CD4-positive, alpha-beta T cell treated with Interleukin-12 subunit alpha and Interleukin-12 subunit beta, for 1 hour (primary cell): Measurements from ENCODE around the gene CDC7.
"Not testable (repeated sequence)": the region's sequence is repeated elsewhere in the genome, so short reads cannot be mapped to it uniquely, and the experiment has no call there.

Source experiments
- DNase-seq: peaks from one replicate; pipeline ENCODE4 v3.0.0-alpha.2; 2020

Gene CDC7

DNA sequence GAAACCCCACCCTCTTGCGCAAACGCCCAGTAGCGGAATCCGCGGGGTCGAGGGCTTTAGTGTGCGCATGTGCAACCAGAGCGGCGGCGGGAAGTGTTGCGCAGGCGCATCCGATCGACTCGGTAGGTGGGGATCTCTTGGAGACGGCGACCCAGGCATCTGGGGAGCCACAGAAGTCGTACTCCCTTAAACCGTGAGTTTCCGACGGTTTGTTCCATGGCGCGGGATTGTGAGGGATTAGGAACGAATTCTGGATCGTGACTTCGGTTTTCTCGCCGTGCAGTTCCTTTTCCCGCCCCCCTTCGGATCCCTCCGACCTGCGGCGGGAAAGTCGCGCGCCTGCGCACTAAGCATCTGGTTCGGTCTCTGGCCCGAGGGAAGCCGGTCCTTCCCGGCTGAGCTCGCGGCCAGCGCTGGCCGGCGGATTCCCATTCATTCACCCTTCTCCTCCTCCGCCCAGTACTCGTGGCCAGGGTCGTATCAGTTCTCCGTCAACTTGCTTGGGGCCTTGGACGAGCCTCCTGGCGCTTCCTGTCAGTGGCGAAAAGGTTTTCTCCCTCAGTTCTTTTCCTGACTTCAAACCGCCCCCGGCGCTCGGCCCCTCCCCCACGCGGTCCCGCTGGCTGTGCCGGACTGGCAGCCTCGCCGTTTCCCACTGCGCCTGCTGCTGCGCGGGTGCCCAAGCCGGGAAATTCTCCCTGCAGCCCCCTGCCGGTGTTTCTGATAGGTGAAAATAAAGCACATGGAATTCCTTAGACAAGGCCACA lies at the start of gene CDC7:
CDC7 (plus strand) TSS at position 96 of the 767 bp plus-strand sequence. CDS start 866 bp downstream, outside the sequence.
- DNase-seq = peak; percentile 89

DNA sequence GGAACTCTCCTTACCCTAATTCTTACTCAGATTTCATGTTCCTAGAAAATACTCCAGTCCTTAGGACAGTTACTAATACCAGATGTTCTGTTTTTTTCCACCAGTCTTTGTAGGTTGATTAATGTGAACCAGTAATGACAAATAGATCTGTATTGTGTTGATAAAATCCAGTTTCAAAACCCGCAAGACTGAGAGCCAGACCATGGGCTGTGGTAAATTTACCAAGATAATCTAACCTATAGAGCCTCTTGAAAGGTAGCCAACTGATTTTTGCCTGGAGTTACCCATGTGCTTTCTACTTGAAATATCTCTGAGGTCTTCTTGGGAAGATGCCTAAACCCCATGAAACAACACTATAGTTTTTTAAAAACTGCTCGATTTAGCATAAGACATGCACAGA lies 46.5 kb upstream of the CDC7 start:
- DNase-seq = no peak

DNA sequence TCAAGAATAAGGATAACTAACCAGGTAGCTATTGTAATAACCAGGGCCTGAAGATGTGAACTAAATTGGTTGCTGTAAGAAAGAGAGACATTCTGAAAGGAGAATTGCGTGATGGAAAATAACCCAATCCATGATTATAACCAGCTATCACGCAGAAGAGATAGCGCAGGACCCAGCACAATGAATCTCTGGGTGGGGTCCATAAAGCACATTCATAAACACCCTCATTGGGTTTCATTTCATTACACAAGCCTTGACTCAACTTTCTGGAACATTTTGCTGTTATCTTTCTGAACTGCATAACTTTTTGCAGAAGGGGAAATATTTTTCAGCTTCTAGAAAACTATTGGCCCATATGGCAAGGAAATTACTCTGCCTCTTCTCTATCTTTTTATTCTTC lies 45.3 kb upstream of the CDC7 start:
- no peak for DNase-seq

DNA sequence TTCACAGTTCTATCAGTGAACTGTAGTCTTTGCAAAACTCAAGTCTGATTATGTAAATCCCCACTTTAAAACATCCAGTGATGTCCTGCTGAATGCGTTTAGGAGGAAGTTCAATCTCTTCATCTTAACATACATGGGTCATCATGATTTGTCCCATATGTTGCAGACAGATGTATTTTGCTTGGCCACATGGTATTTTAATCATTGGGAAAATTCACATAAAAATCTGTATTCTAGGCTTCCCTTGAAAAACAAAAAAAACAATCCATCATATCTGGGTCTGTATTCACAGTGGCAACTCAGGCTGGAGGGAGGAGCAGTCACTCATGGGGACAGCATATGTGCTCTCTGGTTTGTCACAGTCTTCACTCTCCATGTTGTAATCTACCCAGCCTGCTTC lies 44.8 kb upstream of the CDC7 start:
- DNase-seq = no peak

DNA sequence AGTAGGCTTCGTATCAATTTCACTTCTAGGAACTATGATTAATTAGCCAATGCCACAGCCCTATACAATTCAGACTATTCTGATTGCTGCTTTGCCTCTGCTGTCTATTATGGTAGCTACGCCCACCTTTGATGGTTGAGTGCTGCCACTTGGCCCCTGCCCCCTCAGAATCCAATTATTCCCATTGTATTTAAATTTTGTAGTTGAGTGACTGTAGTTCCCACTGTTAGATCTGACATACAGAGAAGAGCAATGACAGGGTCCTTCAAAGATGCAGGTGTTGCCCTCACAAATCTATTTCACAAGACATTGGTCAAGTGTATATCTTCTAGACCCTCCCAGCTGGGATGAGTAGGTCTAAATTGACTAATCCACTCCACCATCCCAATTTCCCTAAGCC lies 35.3 kb upstream of the CDC7 start:
- DNase-seq = not testable (repeated sequence)

DNA sequence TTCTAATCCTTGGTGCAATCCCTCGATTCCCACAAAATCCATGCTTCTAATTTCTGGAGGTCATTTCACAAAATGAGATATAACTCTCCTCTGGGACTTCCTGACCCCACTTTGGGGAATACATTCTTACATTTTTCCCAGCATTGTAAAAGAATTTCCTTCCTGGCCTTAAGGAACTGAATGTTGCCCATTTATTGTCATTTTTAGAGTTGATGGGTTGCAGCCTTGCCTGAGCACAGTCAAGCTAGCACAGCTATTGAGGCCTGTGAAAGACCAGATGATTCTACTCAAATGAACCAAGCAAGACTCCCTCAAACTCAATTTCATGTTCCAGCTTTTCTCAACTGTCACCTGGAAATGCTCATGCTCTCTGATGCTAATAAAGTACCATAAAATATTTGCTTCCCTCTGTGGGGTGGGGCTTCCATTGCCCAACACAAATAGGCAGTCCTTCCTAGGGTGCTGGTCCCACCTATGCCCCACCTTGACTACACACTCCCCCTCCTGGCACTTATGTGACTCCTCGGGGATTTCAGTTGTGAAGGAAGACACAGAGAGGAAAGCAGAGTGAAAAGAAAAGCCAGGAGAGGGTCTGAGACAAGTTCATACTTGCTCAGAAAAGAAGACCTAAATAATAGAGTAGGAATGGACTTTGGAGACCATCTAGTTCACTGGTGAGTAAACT lies 24.0 kb upstream of the CDC7 start:
- DNase-seq = no peak

DNA sequence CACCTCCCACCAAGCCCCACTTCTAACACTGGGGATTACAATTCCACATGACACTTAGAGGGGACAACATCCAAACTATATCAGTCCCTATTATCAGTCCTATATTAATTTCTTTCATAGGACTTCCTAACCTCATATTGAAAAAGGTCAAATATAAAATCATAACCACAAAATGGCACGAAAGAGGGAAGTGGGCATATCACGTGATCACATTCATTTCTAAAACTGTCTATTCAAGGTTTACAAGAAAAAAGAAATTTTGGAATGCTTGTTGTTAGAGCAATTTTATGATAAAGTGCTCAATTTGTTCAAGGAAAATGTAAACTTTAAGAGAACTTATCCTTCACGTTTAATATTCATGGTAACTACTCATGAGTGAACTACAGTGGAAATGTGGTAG lies 13.2 kb upstream of the CDC7 start:
- no peak for DNase-seq

DNA sequence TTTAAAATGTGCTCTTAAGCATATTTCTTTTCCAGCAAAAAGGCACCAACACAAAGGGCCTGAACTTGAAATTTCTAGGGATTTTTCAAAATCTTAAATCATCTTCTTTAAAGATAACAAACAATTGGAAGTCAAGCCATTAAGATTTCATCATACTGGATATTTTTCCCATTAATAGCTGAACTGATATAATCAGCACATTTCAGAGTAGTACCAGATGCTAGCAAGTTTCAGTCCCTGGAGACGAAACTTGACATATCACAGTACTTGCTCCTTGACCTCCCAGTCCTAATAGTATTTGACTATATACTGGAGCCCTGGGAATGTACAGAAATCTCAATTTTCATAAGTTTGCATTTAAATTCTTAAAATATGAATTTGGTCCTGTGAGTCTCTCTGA lies 10.2 kb upstream of the CDC7 start:
- DNase-seq = no peak

DNA sequence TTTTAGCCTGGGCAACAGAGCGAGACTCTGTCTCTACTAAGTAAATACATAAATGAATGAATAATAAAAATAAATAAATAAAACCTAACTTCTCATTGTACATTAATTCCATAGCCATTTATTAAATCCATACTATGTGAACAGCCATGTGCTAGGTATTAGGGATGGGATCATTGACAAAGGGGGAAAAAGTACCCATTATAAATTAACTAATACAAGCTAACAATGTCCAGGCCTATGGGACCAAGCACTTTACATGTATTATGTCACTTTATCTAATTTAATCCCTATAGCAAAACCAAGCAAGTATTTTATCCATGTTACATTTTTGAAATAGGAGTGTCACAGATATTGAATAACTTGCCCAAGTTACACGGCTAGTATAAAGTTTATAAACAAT lies 2.6 kb upstream of the CDC7 start:
- DNase-seq = no peak

DNA sequence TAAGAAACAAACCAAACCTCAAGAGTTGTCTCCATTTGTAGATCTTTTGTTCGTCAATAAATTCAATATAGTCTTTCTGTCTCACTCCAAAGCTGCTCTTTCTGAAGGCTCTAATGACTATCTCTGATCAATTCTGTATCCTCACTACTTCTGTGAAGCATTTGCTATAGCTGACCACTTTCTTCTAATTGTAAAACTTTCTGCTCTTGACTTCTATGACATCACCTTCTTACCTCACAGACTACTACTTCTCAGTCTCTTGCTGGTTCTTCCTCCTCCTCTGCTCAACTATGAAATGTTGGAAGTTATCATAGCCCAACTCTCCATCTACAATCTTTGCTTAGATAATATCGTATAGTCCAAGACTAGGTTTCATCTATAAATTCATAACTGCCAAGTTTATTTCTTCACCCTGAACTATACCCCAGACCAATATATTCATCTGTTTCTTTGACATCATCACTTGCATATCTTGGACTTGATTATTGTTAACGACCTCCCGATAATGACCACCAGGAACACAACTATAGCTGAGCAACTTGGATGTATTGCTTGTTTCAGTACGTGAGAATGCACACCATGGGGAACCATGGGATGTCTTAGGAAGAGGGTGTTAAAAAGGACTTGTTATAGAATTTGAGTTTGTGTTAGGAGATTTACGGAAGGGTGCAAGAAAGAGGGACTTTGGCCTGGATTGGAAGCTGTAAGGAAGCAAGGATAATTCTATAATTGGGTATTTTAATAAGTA lies 2.0 kb upstream of the CDC7 start:
- DNase-seq = no peak

DNA sequence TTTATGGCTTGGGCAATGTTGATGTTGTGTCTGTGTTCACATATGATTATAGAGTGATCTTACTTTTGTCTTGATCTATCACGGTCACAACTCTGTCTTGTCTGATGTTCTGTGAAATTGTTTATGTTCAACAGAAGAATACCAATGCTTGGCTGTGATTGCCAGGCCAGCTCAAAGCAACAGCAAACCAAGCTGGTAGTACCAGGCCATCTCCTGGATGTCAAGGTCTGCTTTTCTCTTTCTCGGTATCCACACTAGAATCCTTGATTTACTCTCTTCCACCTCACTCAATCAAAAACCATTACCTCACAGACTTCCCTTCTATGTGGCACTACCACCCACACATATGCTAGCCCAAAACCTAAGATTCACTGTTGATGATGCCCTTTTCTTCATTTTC lies 1.3 kb upstream of the CDC7 start:
- no peak for DNase-seq

DNA sequence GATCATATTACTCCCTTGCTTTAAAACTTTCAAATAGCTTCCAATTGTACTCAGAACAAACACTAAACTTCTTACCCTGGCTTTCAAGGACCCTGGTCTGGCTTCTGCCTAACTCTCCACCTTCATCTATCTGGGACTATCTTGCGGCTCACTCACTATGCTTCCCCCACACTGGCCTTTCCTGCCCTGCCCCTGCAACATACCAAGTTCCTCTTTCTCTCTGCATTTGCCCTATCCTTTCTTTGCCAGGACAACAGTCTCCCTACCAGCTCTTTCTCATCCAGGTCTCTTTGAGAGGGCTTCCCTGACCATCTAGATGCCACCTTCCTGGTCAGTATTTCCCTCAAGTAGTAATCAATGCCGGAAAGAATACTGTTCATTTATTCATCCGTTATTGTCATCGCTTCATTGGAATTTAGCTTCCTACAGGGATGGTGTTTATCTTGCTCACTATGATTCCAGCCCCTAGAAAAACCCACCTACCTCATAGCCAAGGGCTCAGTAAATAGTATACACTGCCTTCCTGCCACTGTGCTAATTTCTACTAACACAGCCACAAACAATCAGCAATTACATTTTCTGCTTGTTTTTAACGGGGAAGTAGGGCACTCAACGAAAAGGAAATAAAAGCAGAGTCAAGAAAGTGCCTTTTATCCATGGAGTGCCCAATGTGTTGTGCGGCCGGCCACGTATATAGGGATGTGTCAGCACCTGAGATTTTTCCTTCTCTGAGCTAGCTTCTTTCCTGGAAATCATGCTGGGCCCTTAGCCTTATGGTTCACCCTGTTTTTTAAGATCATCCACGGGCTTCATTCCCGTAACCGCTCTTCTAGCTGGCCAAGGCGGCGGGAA lies 521 bp upstream of the CDC7 start:
- DNase-seq = no peak

DNA sequence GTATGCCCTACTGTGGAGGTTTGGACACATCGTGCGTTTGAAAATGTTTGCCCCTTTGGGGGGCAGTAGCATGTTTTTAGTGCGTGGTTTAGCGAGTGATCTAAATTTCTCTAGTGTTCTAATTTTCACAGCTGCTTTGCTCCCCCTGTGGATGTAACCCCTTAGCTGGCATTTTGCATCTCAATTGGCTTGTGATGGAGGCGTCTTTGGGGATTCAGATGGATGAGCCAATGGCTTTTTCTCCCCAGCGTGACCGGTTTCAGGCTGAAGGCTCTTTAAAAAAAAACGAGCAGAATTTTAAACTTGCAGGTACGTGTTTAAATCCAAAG lies 836 bp downstream of the CDC7 start:
- DNase-seq = no peak

DNA sequence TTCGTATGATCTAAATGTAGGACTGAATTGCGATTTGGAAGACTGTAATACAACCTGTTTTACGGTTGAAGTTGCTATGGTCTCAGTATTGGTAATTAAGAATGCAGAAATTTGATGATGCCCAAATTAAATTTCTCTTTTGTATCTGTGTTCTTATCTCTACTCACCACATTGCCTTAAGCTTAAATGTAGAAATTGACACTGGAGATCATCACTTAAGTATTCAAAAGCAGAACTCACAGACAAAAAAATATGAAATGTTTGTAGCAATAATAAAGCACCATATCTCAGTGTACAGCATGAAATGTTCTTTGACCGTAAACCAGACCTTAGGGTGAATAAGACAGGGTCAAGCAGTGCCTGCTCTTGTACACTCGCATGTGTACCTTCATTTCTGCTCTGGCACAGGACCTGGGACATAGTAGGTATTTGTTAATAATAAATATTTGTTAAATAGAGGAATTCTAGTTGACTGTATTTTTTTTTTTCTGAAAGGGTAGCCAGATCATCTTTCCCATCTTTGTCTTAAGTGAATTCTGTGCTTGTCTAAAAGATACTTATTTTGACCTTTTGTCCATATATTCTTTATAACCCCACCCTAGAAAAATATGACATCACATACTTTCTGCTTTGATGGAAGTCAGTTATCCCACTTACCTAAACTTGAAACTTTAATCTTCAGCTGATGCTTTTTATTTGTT lies 1.5 kb downstream of the CDC7 start:
- no peak for DNase-seq

DNA sequence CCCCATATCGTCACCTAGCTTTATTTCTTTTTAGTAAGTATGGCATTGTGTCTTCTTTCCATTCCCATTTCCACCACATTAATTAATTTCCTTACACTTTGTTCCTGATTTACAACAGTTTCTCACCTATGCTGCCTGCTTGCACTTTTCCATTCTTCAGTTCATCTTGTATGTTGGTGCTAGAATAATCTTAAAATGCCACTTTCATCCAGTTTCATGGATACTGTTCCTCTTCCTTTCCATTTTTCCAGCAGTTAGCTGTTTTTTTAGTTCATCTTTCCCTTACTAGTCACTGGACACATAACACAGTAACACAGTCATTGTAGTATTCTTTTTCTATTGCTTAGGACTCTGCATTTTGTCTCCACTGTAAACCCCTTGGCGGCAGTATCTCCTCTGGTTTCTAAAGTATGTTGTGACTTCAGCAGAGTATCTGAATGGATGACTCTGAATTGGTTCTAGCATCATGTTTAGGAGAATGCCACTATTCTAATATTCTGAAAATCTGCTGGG lies 2.1 kb downstream of the CDC7 start:
- no peak for DNase-seq

DNA sequence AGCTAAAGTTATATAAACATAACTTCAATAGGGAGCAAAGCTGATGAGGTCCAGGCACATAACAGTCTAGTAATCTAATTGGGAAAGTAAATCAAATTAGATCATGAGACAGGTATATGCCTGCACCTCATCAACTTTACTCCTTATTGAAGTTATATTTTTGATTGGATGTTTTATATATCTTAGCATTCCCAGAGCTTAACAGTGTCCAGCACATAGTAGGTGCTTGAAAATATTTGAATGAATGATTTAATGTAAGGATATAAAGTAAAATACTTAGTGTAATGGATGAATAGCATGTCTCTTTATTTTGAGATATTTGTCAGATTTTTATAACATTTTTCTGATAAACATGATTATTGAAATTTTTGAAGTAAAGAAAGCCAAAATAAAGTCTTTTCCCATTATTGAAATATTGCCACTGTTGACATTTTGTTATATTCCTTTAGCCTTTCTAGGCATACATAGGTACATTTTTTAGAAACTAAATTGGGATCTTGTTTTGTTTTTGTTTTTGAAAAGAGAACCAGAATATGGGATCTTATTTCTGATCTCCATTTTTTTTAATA lies 2.8 kb downstream of the CDC7 start:
- DNase-seq = no peak

DNA sequence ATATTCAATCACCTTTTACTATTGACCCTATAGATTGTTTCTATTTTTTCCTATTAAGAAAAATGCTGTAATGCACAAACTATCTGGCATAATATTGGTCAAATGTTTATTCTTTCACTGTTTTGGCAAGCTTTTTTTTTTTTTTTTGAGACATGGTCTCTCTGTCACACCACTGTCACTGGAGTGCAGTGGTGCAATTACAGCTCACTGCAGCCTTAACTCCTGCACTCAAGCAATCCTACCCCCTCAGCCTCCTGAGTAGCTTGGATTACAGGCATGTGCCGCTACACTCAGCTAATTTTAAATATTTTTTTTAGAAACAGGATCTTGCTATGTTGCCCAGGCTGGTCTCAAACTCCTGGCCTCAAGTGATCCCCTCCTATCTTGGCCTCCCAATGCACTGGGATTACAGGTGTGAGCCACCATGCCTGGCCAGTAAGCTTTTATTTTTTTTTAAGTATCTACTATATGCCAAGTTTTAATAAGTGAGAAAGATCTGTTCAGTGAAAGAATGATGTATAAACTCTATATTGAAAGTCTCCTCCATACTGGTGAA lies 3.4 kb downstream of the CDC7 start:
- no peak for DNase-seq

DNA sequence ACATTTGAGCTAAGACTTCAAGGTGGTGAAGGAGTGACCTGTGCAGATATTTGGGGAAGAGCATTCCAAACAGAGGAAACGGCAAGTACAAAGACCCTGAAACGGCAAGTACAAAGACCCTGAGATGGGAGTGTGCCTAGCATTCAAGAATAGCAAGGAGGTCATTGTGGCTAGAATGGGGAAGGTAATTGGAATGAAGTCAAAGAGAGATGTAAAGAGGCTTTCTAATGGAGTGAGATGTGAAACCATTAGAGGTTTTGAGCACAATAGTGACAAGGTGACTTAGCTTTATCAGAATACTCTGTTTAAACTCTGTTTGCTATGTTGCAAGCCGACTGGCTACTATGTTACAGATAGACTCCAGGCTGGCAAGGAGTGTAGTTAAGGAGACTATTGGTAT lies 4.4 kb downstream of the CDC7 start:
- no peak for DNase-seq

DNA sequence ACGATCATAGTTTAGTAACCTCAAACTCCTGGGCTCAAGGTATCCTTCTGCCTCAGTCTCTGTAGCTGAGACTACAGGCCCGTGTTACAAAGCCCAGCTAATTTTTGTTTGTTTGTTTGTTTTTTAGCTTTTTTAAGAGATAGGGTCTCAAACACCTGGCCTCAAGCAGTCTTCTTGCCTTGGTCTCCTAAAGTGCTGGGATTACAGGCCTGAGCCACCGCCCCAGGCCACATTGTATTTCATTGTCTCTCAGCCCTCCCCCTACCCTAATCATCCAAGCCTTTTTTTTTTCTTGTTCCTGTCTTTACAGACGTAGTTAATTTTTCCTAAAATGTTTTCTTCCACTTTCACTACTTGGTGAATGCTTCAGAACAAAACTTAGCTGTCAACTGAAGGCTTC lies 5.4 kb downstream of the CDC7 start:
- no peak for DNase-seq

DNA sequence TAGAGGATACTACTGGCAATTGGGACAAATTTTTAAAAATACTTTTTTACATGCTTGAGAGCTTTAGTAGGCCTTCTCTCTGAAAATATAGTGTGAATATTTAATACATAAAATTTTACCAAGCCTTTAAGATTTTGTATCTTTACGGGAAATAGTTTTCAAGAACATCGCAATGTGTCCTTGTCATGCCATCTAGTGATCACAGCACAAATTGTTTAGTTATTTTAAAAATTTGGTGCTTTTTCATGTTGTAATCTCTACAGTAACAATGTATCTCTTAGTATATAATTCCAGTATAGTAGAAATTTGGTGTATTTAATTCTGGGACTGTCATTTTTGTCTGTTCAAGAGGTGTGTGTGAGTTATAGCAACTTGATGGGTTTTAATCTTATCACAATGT lies 6.7 kb downstream of the CDC7 start:
- no peak for DNase-seq

DNA sequence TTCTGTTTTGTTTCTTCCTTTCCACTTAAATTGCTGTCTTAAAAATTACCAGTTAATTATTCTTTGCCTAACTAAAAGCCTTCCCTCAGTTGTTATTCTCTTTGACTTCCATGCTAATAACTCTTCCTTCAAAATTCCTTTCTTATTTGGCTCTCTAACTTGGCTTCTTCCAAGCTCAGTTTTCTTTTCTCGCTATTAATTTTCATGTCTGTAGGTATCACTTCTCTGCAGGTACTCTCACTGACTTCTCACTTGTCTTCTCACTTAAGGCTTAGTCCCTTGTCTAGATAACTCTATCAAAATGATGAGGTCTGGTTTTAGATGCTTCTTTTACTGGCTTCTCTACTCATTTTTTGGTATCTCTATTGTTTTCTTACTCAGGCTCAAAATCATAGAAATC lies 10.1 kb downstream of the CDC7 start:
- no peak for DNase-seq

DNA sequence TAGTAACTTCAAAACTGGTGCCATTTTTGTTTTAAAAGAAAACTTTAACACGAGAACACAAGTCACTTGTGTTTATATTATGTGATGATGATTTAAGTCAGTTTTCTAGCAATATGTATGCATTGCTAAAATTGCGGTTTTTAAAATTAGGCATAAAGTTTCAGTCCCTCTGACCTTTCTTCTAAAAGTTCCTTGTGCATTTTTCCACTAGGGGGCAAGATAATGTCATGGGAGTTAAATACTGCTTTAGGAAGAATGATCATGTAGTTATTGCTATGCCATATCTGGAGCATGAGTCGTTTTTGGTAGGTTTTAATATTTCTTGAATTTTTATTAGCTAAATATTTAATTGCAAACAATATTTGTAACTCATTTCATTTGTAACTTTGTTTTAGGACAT lies 10.7 kb downstream of the CDC7 start:
- peak; percentile 64 for DNase-seq
